MM.1S (cell line): Measurements from ENCODE around the gene MRTFA.

Experiments
- CTCF ChIP-seq: fragments of 300-600 bp; sonication (generic); IDR thresholded peaks from 2 replicates; pipeline ENCODE4 v1.5.1; 2016; ENCODE audit warnings: antibody characterized with exemption, low read length, mixed read lengths
- EZH2 ChIP-seq: fragments of 300-600 bp; sonication (generic); optimal IDR thresholded peaks from 2 replicates; pipeline ENCODE3; 2017; ENCODE audit warnings: low read depth, mild to moderate bottlenecking, antibody characterized with exemption, low read length, mixed read lengths
- EZH2phosphoT487 ChIP-seq: fragments of 300-600 bp; sonication (generic); IDR thresholded peaks from 2 replicates; pipeline ENCODE4 v1.6.1; 2018; ENCODE audit warnings: antibody characterized with exemption, low read length

DNA sequence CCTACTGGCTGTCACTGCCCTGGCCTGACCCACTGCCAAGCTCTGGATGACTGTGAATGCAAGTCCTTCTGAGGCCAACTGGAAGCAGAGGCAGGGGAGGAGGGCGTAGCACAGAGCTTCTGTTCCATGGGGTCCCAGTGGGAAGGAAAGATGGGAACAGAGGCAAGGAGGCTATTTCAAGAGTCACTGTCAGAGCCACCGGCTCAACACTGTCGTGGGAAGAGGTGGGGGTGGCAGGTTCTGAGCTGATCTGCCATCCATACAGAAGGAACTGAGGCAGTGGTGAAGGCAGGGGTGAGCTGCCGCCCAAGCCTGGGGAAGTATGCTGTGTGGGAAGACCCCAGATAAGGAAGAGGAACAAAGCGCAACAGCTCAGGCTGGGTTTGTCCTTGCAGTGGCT lies 211.4 kb downstream of the MRTFA start:
- TF ChIP-seq EZH2phosphoT487, result no peak
- no peak for TF ChIP-seq EZH2
- no peak for TF ChIP-seq CTCF
